K562 (cell line): ENCODE data around the gene TECTA. TPM values are rescaled to one million over a fixed set of nuclear protein-coding genes. Genes with fewer than 3 reads are reported as not detected.
A peak's percentile ranks its signal among the peaks of the same experiment; 100 is the strongest.

Experiments
- CAMTA2 ChIP-seq: fragments of 250-450 bp; sonication (Bioruptor Pico); conservative IDR thresholded peaks from 2 replicates; pipeline ENCODE4 v1.5.1; 2022
- CBX1 ChIP-seq: sonication (generic); IDR thresholded peaks from 2 replicates; pipeline ENCODE4 v1.6.1; 2016; ENCODE audit warnings: antibody characterized with exemption, low read depth, mild to moderate bottlenecking
- FOXM1 ChIP-seq, 2 experiments: fragments of 450-650 bp in 1 of 2; sonication (generic) in 1 of 2; formaldehyde crosslinking in 1 of 2; IDR thresholded peaks; 2 replicates each; pipeline versions ENCODE4 v1.6.1 to v1.9.0; 2017 to 2022; ENCODE audit warnings: low read depth in 2 of 2, mild to moderate bottlenecking in 2 of 2, missing genetic modification reagents in 1 of 2, moderate library complexity in 1 of 2
- GTF2F1 ChIP-seq: IDR thresholded peaks from 2 replicates; pipeline ENCODE4 v1.6.1; 2011; ENCODE audit warnings: low read depth, low read length, improper control_type of control experiment
- KDM5B ChIP-seq: fragments of 200-600 bp; sonication (generic); IDR thresholded peaks from 2 replicates; pipeline ENCODE4 v1.6.1; 2012; ENCODE audit warnings: low read depth, mild to moderate bottlenecking, moderate library complexity, low read length, control low read depth, inconsistent platforms; ENCODE audit not compliant: insufficient replicate concordance
- OTX1 ChIP-seq: fragments of 450-650 bp; formaldehyde crosslinking; IDR thresholded peaks from 2 replicates; pipeline ENCODE4 v1.4.0; 2022; ENCODE audit warnings: mild to moderate bottlenecking
- RNF2 ChIP-seq: sonication (generic); IDR thresholded peaks from 2 replicates; pipeline ENCODE4 v1.6.1; 2016
- SAFB ChIP-seq: fragments of 200-400 bp; formaldehyde crosslinking; IDR thresholded peaks from 2 replicates; pipeline ENCODE4 v1.6.1; 2017; ENCODE audit warnings: low read depth, low read length, borderline replicate concordance
- SREBF1 ChIP-seq: fragments of 150-350 bp; IDR thresholded peaks from 2 replicates; pipeline ENCODE4 v1.6.1; 2014; ENCODE audit warnings: antibody characterized with exemption, low read depth, low read length, borderline replicate concordance
- SRSF3 ChIP-seq: fragments of 200-400 bp; formaldehyde crosslinking; IDR thresholded peaks from 2 replicates; pipeline ENCODE4 v1.6.1; 2016; ENCODE audit warnings: mild to moderate bottlenecking, low read length, moderate library complexity; ENCODE audit not compliant: insufficient read depth
- TBL1XR1 ChIP-seq, 2 experiments: IDR thresholded peaks; 2 replicates each; pipeline ENCODE4 v1.6.1; 2012; ENCODE audit warnings: improper control_type of control experiment in 2 of 2, low read length in 2 of 2, mild to moderate bottlenecking in 1 of 2
- ZFPM2 ChIP-seq: fragments of 250-450 bp; sonication (Bioruptor Pico); IDR thresholded peaks from 2 replicates; pipeline ENCODE4 v1.5.1; 2022; ENCODE audit warnings: mild to moderate bottlenecking
- ZNF165 ChIP-seq: fragments of 250-450 bp; sonication (Bioruptor Pico); IDR thresholded peaks from 2 replicates; pipeline ENCODE4 v1.4.0; 2020; ENCODE audit warnings: borderline replicate concordance
- ZNF184 ChIP-seq: sonication (generic); formaldehyde crosslinking; IDR thresholded peaks from 2 replicates; pipeline ENCODE4 v1.5.0; 2020; ENCODE audit warnings: missing genetic modification reagents
- polyA plus RNA-seq, 8 experiments: library from polyadenylated mRNA; depleted of rRNA in 4 of 8; stranded (reverse) in 5 of 8; unstranded in 3 of 8; fragments of >200 nt; fragmentation: Nextera tagmentation in 2 of 8; fragmentation: Illumina TruSeq in 1 of 8; extraction: Ambion mirVana in 2 of 8; extraction: Trizol in 1 of 8; gene quantifications; 2 replicates each; pipeline versions ENCODE4 v1.2.1 to v1.2.3, GENCODE V29; 2011 to 2014; ENCODE audit warnings: inconsistent platforms in 1 of 8, missing spikeins in 1 of 8
- total RNA-seq, 7 experiments: library from RNA; depleted of rRNA in 6 of 7; stranded (reverse); fragments of >200 nt in 6 of 7; fragmentation: Illumina TruSeq in 2 of 7; extraction: Trizol in 2 of 7; gene quantifications; 2 replicates each; pipeline versions ENCODE4 v1.2.1 to v1.2.3, GENCODE V29; 2011 to 2021; ENCODE audit warnings: low replicate concordance in 1 of 7
- TF ChIP-seq, protein P1 (sequence below): sonication (generic); formaldehyde crosslinking; IDR thresholded peaks from 2 replicates; pipeline ENCODE4 v1.9.0; 2022; ENCODE audit warnings: mild to moderate bottlenecking, missing genetic modification reagents
- TF ChIP-seq, protein P2 (sequence below): fragments of 250-450 bp; sonication (Bioruptor Pico); IDR thresholded peaks from 2 replicates; pipeline ENCODE4 v1.8.0; 2021; ENCODE audit warnings: moderate library complexity, mild to moderate bottlenecking, inconsistent platforms
- TF ChIP-seq, protein P3 (sequence below), 2 experiments: fragments of 150-350 bp in 1 of 2; IDR thresholded peaks; 2 replicates each; pipeline ENCODE4 v1.6.1; 2012 to 2016; ENCODE audit warnings: low read depth in 2 of 2, low read length in 2 of 2, mild to moderate bottlenecking in 1 of 2, moderate library complexity in 1 of 2
- TF ChIP-seq, protein P4 (sequence below): fragments of 450-650 bp; formaldehyde crosslinking; conservative IDR thresholded peaks from 2 replicates; pipeline ENCODE4 v1.4.0; 2022; ENCODE audit warnings: mild to moderate bottlenecking, missing genetic modification characterization
- TF ChIP-seq, protein P5 (sequence below): fragments of 250-450 bp; sonication (Bioruptor Pico); IDR thresholded peaks from 2 replicates; pipeline ENCODE4 v1.5.0; 2021

The TECTA gene
- total and polyA plus RNA-seq, 9 of the 15 experiments (the other 6 are each of a cell fraction or from before 2014, with no cell fraction given), result under 0.01 to 0.04 (median 0.03) TPM; not detected in 5

DNA sequence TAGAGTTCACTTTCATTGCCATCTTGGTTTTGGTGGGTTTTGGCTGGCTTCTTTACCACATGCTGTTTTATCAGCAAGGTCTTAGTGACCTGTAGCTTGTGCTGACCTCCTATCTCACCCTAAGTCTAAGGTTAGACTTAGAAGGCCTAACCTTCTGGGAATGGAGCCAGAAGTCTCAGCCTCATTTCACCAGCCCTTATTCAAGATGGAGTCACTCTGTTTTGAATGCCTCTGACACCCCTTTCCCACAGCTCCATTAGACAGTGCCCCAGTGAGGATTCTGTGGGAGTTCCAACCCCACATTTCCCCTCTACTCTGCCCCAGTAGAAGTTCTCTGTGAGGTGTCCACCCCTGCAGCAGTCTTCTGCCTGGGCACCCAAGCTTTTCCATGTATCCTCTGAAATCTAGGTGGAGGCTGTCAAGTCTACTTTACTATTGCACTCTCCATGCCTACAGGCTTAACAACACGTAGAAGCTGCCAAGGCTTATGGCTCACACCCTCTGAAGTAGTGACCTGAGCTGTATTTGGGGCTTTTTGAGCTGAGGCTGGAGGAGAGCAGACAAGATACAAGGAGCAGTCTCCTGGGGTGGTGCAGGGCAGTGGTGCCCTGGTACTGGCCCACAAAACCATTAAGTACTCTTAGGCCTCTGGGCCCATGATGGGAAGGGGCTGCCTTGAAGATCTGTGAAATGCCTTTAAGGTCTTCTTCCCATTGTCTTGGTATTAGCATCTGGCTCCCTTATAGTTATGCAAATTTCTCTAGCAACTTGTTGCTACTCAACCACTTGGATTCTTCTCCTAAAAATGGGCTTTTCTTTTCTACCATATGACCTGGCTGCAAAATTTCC, 125.6 kb downstream of the TECTA start (continued):
- TF ChIP-seq SREBF1 (no peak), KDM5B (no peak), ZNF165 (CRISPR knock-in tag) (no peak), FOXM1 (IDR thresholded peaks at IDR 0.05; ENCODE audit: low read depth) (no peak), FOXM1 (CRISPR knock-in tag; IDR thresholded peaks at IDR 0.05; ENCODE audit: low read depth) (no peak), CAMTA2 (CRISPR knock-in tag) (no peak), SAFB (no peak), CBX1 (peak; percentile 84; the same call in 1 of the 2 replicates), GTF2F1 (peak; percentile 89), ZFPM2 (CRISPR knock-in tag) (no peak), RNF2 (peak; percentile 47; the same call in 1 of the 2 replicates), OTX1 (CRISPR knock-in tag) (peak; percentile 28; the same call in 1 of the 2 replicates), ZNF184 (CRISPR knock-in tag) (no peak), TBL1XR1 (IDR thresholded peaks at IDR 0.05; ENCODE audit: low read length in 2 of 2) (no peak), SRSF3 (no peak)
- TF ChIP-seq, protein P1, sequence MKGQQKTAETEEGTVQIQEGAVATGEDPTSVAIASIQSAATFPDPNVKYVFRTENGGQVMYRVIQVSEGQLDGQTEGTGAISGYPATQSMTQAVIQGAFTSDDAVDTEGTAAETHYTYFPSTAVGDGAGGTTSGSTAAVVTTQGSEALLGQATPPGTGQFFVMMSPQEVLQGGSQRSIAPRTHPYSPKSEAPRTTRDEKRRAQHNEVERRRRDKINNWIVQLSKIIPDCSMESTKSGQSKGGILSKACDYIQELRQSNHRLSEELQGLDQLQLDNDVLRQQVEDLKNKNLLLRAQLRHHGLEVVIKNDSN (CRISPR knock-in tag), result no peak
- TF ChIP-seq, protein P2, sequence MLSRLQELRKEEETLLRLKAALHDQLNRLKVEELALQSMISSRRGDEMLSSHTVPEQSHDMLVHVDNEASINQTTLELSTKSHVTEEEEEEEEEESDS (CRISPR knock-in tag), result peak; percentile 78
- TF ChIP-seq, protein P3, sequence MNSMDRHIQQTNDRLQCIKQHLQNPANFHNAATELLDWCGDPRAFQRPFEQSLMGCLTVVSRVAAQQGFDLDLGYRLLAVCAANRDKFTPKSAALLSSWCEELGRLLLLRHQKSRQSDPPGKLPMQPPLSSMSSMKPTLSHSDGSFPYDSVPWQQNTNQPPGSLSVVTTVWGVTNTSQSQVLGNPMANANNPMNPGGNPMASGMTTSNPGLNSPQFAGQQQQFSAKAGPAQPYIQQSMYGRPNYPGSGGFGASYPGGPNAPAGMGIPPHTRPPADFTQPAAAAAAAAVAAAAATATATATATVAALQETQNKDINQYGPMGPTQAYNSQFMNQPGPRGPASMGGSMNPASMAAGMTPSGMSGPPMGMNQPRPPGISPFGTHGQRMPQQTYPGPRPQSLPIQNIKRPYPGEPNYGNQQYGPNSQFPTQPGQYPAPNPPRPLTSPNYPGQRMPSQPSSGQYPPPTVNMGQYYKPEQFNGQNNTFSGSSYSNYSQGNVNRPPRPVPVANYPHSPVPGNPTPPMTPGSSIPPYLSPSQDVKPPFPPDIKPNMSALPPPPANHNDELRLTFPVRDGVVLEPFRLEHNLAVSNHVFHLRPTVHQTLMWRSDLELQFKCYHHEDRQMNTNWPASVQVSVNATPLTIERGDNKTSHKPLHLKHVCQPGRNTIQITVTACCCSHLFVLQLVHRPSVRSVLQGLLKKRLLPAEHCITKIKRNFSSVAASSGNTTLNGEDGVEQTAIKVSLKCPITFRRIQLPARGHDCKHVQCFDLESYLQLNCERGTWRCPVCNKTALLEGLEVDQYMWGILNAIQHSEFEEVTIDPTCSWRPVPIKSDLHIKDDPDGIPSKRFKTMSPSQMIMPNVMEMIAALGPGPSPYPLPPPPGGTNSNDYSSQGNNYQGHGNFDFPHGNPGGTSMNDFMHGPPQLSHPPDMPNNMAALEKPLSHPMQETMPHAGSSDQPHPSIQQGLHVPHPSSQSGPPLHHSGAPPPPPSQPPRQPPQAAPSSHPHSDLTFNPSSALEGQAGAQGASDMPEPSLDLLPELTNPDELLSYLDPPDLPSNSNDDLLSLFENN (IDR thresholded peaks at IDR 0.05; ENCODE audit: low read depth in 2 of 2, low read length in 2 of 2), result peak in 1 of 2 experiments; percentile 77; a peak in 1 of 4 replicates
- TF ChIP-seq, protein P4, sequence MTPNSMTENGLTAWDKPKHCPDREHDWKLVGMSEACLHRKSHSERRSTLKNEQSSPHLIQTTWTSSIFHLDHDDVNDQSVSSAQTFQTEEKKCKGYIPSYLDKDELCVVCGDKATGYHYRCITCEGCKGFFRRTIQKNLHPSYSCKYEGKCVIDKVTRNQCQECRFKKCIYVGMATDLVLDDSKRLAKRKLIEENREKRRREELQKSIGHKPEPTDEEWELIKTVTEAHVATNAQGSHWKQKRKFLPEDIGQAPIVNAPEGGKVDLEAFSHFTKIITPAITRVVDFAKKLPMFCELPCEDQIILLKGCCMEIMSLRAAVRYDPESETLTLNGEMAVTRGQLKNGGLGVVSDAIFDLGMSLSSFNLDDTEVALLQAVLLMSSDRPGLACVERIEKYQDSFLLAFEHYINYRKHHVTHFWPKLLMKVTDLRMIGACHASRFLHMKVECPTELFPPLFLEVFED (CRISPR knock-in tag), result 0 out of 2 replicates have a peak, but pooled peaks have one; percentile 59
- TF ChIP-seq, protein P5, sequence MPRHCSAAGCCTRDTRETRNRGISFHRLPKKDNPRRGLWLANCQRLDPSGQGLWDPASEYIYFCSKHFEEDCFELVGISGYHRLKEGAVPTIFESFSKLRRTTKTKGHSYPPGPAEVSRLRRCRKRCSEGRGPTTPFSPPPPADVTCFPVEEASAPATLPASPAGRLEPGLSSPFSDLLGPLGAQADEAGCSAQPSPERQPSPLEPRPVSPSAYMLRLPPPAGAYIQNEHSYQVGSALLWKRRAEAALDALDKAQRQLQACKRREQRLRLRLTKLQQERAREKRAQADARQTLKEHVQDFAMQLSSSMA (CRISPR knock-in tag), result no peak
